ENCODE measurements around the gene SPDYE4.

SPDYE4 gene

GRCh38 chr17:8736796-8737195 is 21.6 kb downstream of the SPDYE4 start:
- no peak for DNase-seq

- DNase-seq: no peak
These were observed 22.0 kb downstream of the SPDYE4 start for GRCh38 chr17:8736362-8736761.

- no peak for DNase-seq
These were observed 22.9 kb downstream of the SPDYE4 start for GRCh38 chr17:8735336-8735939.

- DNase-seq: no peak
These were observed 23.5 kb downstream of the SPDYE4 start for GRCh38 chr17:8734876-8735275.

GRCh38 chr17:8732406-8733085 is 25.8 kb downstream of the SPDYE4 start:
- no peak for DNase-seq

GRCh38 chr17:8729860-8730259 is 28.5 kb downstream of the SPDYE4 start:
- DNase-seq: no peak

DNA sequence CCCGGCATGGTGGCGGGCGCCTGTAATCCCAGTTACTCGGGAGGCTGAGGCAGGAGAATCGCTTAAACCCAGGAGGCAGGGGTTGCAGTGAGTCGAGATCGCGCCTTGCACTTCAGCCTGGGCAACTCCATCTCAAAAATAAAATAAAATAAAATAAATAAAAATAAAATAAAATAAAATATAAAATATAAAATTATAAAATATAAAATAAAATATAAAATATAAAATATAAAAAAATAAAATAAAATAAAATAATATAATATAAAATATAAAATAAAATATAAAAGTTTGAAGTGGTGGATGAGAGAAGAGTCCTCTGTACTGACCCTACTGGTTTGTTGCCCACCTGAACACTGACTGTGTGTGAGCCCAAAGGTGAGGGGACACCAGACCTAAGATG is 28.9 kb downstream of the SPDYE4 start:
- DNase-seq: no peak

- DNase-seq: no peak
These were observed 29.4 kb downstream of the SPDYE4 start for GRCh38 chr17:8728971-8729370.

- no peak for DNase-seq
These were observed 30.0 kb downstream of the SPDYE4 start for GRCh38 chr17:8728251-8728938.

- DNase-seq: no peak
These were observed 31.3 kb downstream of the SPDYE4 start for GRCh38 chr17:8726941-8727555.

DNA sequence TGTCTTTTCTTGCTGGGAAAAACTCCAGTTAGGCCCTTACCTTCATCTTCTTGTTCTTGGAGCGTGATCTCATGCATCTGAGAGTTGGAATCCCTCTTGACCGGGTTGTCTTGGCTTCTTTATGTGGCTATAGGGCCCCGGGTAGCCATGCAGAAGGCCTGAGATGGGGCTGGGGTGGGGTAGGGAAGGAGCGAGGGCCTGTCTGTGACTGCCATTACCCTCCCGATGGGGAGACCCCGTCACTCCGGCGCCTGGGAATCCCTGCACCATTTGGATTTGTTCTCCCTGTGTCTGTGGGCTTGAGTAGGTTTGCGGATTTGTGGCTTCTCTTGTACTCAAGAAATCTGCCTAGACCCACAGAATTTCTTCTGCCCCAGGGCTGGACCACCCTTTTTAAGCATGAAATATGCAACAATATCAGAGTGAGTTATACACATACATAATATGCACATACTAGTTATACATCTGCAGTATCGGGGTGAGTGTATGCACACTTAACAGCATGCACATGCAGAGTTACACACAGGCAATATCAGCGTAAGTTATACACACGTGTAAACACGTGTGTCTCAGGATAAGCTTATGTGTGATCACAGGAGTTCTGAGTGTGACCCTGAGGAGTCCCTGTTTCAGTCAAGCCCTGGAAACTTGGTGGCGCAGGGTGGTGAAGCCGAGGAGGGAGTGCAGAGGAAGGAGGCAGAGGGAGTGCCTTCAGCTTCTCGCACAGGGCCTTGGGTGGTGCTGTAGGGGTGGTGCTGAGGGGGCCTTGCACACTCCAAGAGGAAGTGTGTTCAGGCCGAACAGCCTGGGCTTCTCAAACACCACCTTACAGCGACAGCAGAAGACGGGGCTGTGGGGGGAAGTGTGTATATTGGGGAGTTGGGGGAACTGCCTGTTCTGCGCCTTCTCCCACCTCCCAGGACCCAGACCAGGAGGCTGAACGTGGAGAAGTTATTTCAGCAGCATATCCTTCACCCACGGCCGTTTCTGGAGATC is 32.2 kb downstream of the SPDYE4 start:
- DNase-seq: no peak

GRCh38 chr17:8724451-8724850 is 33.9 kb downstream of the SPDYE4 start:
- DNase-seq: no peak

- DNase-seq: no peak
These were observed 37.8 kb downstream of the SPDYE4 start for GRCh38 chr17:8720596-8720995.

DNA sequence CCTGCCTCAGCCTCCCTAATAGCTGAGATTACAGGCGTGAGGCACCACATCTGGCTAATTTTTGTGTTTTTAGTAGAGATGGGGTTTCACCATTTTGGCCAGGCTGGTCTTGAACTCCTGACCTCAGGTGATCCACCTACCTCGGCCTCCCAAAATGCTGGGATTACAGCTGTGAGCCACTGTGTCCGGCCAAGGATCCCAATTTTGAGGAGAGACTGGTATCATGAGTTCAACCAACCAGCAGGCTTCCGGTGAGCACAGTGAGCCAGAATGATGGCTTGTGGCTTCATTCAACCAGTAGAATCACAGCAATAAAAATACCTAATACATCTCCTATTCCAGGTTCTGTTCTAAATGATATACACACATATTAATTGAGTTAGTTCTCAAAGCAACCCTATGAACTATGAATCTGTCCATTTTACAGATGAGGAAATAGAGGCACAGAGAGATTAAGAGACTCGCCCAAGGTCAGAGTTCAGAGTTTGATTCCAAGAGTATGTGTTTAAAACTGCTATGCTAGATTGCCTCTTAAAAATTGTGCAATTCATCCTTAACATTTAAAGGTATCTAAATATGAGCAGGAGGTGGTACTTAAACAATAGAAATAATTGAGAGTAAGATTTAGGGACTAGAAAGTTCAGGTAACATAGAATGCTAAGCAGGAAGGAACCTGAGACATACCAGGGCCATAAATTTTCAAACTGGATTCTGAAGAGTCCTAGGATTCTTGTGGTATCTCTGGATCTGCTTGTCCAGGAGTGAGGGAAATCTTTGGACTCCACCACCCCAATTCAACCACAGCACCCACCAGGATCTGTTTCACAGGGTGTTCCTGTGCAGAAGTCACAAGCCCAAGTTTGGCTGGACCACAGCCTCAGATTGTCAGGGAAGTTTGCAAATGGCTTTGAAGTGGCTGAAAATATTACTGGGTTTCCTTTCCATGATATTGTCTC is 38.8 kb downstream of the SPDYE4 start:
- no peak for DNase-seq

GRCh38 chr17:8718001-8718563 is 40.3 kb downstream of the SPDYE4 start:
- DNase-seq: no peak

DNA sequence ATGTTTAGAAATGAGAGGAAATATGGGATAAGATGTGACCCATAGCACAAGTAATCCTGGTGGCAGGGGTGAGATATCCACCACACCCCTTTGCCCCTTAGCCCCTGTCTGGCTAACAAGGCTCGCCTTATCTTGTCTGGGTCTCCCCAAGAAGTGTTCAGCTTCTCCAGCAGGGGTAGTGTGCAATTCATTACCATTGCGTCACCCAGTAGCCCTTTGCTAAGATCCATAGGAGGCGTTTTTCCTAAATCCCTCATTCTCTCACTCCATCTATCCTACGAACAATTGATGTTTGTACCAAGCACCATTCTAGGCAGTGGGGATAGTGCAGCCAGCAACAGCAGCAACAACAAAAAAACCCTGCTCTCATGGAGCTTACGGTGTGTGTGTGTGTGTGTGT is 44.5 kb downstream of the SPDYE4 start:
- no peak for DNase-seq

DNA sequence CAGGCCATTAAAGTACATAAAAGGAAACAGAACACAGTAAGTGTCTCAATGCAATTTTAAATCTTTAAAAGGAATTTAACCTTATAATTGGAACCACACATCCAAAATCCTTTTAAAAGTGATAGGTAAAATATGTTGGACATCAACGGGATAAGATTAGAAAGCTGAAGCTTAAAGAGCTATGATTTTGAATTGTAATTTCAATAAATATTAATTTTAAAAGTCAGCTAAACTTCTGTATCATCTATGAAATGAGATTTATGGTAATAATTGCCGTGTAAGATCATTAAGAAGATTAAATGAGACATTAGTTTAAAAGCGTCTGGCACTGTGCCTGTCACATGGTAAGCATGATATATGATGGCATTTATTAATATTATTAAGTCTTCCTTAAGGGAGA is 45.0 kb downstream of the SPDYE4 start:
- DNase-seq: no peak

DNA sequence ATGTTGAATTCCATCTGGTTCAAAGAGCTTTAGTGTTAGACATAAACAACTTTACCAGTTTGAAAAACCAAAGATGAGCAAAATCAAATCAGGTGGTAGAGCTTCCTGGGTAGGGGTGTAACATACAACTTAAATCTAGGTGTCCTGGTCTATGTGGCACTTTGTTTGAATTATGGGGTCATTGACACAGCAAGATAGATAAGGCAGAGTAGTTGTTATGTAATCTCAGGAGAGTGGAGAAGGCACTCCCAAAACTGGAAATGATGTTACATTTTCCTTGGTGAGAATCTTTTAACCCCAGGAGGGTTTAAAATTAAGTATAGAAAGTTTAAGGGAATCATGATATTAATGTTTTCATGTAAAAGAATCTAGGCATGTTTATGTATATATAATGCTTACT is 45.6 kb downstream of the SPDYE4 start:
- no peak for DNase-seq

DNA sequence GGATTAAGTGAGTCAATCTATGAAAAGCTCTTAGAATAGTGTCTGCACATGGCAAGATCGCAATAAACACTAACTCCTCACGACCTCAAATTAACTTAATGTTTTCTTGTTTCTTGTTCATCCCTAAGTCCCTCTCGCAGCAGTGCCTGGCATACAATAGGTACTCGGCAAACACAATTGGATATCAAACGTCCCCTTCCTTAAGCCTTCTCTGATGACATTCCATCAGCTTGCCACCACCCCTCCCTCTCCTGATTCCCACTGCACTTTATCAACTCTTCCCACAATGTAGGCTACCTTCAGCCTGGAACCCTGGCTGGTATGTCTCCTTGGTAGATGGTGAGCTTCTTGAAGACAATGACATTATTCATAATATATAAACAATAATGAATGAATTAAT is 47.1 kb downstream of the SPDYE4 start:
- DNase-seq: no peak

- no peak for DNase-seq
These were observed 47.5 kb downstream of the SPDYE4 start for GRCh38 chr17:8710813-8711212.

GRCh38 chr17:8709006-8709405 is 49.3 kb downstream of the SPDYE4 start:
- DNase-seq: no peak

All from NCI-H1930 (cell line).